MM.1S (cell line): ENCODE data around the gene REG4.

Source experiments
- CTCF ChIP-seq: fragments of 300-600 bp; sonication (generic); IDR thresholded peaks from 2 replicates; pipeline ENCODE4 v1.5.1; 2016; ENCODE audit warnings: antibody characterized with exemption, low read length, mixed read lengths
- EZH2 ChIP-seq: fragments of 300-600 bp; sonication (generic); optimal IDR thresholded peaks from 2 replicates; pipeline ENCODE3; 2017; ENCODE audit warnings: low read depth, mild to moderate bottlenecking, antibody characterized with exemption, low read length, mixed read lengths

- no peak for TF ChIP-seq CTCF
- no peak for TF ChIP-seq EZH2
These were observed 29.5 kb upstream of the REG4 start for GRCh38 chr1:119840745-119841144.
